ENCODE data around the gene PTPN22.

DNA sequence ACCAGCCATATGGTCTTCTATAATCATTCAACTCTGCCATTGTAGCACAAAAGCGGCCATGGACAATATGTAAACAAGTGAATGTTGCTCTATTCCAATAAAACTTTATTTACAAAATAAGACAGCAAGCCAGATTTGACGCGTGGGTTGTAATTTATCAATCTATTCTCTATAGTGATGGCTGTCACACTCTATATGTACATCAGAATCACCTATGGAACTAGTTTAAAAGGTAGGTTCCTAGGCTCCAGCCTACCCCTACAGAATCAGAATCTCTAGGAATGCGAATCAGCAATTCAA lies 8.2 kb upstream of the PTPN22 start:
- TF ChIP-seq, protein P1, sequence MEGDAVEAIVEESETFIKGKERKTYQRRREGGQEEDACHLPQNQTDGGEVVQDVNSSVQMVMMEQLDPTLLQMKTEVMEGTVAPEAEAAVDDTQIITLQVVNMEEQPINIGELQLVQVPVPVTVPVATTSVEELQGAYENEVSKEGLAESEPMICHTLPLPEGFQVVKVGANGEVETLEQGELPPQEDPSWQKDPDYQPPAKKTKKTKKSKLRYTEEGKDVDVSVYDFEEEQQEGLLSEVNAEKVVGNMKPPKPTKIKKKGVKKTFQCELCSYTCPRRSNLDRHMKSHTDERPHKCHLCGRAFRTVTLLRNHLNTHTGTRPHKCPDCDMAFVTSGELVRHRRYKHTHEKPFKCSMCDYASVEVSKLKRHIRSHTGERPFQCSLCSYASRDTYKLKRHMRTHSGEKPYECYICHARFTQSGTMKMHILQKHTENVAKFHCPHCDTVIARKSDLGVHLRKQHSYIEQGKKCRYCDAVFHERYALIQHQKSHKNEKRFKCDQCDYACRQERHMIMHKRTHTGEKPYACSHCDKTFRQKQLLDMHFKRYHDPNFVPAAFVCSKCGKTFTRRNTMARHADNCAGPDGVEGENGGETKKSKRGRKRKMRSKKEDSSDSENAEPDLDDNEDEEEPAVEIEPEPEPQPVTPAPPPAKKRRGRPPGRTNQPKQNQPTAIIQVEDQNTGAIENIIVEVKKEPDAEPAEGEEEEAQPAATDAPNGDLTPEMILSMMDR (IDR thresholded peaks at IDR 0.05): no peak
- no peak for TF ChIP-seq ZFX (IDR thresholded peaks at IDR 0.05; ENCODE audit: borderline replicate concordance)

Measured in 22Rv1 (cell line).